ENCODE results near the gene RELT.

- TF ChIP-seq CTCF (IDR thresholded peaks at IDR 0.05) (no peak), POLR2A (IDR thresholded peaks at IDR 0.05) (no peak)
These were observed 28.4 kb downstream of the RELT start for GRCh38 chr11:73404506-73405145.
